MM.1S (cell line): ENCODE measurements around the gene CDH5.

Source experiments
- DNase-seq: peaks from one replicate; pipeline ENCODE4 v3.0.0-alpha.2; 2015
- H2AFZ ChIP-seq: fragments of 300-600 bp; sonication (generic); 2 replicates; pipeline ENCODE4 v1.6.0; 2016; ENCODE audit warnings: antibody characterized with exemption, low read length
- H3F3A ChIP-seq: fragments of 300-600 bp; sonication (generic); 2 replicates; pipeline ENCODE4 v1.6.1; 2016; ENCODE audit warnings: mild to moderate bottlenecking, antibody characterized with exemption, low read length, moderate library complexity, mixed read lengths; ENCODE audit not compliant: insufficient read depth
- H3K27ac ChIP-seq: fragments of 300-600 bp; sonication (generic); 2 replicates; pipeline ENCODE4 v1.5.1; 2016; ENCODE audit warnings: mild to moderate bottlenecking, low read length
- H3K27me3 ChIP-seq: fragments of 300-600 bp; sonication (generic); replicated peaks from 2 replicates; pipeline ENCODE4 v1.6.0; 2016; ENCODE audit warnings: low read length; ENCODE audit not compliant: insufficient read depth
- H3K36me3 ChIP-seq: fragments of 300-600 bp; sonication (generic); replicated peaks from 2 replicates; pipeline ENCODE4 v1.6.1; 2016; ENCODE audit warnings: mild to moderate bottlenecking, low read length, mixed read lengths; ENCODE audit not compliant: insufficient read depth
- H3K4me1 ChIP-seq: fragments of 300-600 bp; sonication (generic); 2 replicates; pipeline ENCODE4 v1.6.1; 2016; ENCODE audit warnings: low read length, mixed read lengths
- H3K4me2 ChIP-seq: fragments of 300-600 bp; sonication (generic); 2 replicates; pipeline ENCODE4 v1.6.0; 2016; ENCODE audit warnings: low read depth, low read length
- H3K4me3 ChIP-seq: fragments of 300-600 bp; sonication (generic); 2 replicates; pipeline ENCODE4 v1.5.1; 2016; ENCODE audit warnings: low read length, mixed read lengths
- H3K79me2 ChIP-seq: fragments of 300-600 bp; sonication (generic); 2 replicates; pipeline ENCODE4 v1.6.1; 2016; ENCODE audit warnings: mixed run types, low read length, mixed read lengths
- H3K9ac ChIP-seq: fragments of 300-600 bp; sonication (generic); 2 replicates; pipeline ENCODE4 v1.6.1; 2016; ENCODE audit warnings: low read length, mixed read lengths
- H3K9me2 ChIP-seq: fragments of 300-600 bp; sonication (generic); replicated peaks from 2 replicates; pipeline ENCODE4 v1.6.1; 2016; ENCODE audit warnings: mild to moderate bottlenecking, low read length, mixed read lengths; ENCODE audit not compliant: insufficient read depth
- H3K9me3 ChIP-seq: fragments of 300-600 bp; sonication (generic); replicated peaks from 2 replicates; pipeline ENCODE4 v1.6.1; 2016; ENCODE audit warnings: mild to moderate bottlenecking, low read length, mixed read lengths; ENCODE audit not compliant: insufficient read depth
- H4K20me1 ChIP-seq: fragments of 300-600 bp; sonication (generic); 2 replicates; pipeline ENCODE4 v1.6.1; 2016; ENCODE audit warnings: mild to moderate bottlenecking, low read length, moderate library complexity, mixed read lengths; ENCODE audit not compliant: insufficient read depth
- EZH2 ChIP-seq: fragments of 300-600 bp; sonication (generic); optimal IDR thresholded peaks from 2 replicates; pipeline ENCODE3; 2017; ENCODE audit warnings: low read depth, mild to moderate bottlenecking, antibody characterized with exemption, low read length, mixed read lengths
- EZH2phosphoT487 ChIP-seq: fragments of 300-600 bp; sonication (generic); IDR thresholded peaks from 2 replicates; pipeline ENCODE4 v1.6.1; 2018; ENCODE audit warnings: antibody characterized with exemption, low read length
- TF ChIP-seq, protein P1 (sequence below): fragments of 300-600 bp; sonication (generic); IDR thresholded peaks from 2 replicates; pipeline ENCODE4 v1.5.1; 2016; ENCODE audit warnings: antibody characterized with exemption, low read length, mixed read lengths

CDH5 gene

DNA sequence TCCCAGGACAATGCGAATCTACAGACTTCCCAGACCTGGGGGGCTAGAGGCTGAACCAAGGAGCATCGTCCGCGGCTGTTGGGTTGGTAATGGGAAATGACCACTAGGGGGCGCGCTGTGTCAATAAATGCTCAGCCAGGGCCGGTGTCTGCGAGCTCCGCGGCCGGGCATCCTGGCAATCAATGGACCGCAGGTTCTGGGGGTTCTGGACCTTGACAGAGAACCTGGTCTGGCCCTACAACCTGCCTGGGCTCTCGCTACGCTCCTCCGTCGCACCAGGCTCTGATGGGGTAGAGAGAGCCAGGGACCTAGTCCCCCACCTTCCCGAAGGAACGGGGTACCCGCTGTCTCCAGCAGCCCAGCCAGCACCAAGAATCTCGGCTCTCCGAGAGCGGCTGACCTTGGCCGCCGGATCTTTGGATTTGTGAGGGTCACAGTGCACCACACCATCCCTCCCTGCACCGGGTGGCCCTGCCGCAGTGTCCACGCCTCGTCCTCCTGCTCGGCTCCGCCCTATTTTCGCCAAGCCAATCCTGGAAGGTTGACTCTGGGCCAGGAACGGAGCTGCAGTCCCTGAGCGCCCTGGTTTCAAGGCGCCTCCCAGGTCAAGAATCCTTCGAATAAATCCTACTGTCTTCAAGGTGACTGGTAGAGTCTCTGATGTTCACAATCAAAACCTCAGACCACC lies 40.2 kb downstream of the CDH5 start:
- DNase-seq, result peak; percentile 77
- H3K4me3 ChIP-seq, result peak overlapping the region; percentile 79

DNA sequence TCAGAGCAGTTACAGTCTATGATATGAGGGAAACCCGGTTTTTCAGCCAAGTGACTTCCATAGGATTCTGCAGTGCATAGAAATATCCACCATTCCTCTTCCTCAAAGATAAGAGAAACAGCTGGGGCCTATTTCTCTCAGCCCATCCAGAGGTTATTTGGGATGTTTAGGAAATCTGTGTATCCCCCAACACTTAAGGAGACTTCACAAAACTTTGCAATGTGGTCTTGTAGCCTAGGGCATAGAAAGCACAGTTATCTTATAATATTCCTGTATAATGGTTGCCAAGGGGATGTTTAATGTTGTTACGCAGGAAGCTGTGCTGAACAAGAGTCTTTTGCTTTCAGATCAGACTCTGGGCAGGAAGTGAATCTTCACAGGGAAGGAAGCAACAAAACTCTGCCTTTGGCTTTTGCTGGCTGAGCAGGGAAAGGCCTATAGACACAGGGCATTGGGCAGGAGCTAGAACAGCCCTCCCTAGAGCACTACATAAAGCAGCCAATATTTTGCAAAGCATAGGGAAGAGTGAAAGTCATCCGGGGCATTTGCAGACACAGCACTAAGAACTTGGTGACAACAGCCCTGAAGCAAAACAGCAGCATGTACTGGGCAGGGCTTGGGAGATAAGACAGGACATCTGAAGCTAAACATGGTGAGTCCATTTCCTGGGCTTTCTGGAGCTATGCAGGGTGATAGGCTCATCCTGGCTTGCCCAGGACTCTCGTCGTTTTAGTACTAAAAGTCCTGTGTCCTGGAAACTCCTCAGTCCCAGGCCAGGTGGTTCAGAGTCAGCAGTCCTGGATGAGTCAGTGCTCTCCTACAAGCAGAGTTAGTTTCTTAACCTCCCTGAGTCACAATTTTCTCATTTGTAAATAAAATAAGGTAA lies 41.9 kb downstream of the CDH5 start:
- Histone ChIP-seq H3F3A (peaks cover 15% of the 10 kb centered on the region), H3K9me3 (no peaks in the 10 kb centered on the region), H3K9me2 (no peaks in the 10 kb centered on the region), H3K4me1 (peaks cover 17% of the 10 kb centered on the region), H3K36me3 (no peaks in the 10 kb centered on the region), H3K79me2 (no peaks in the 10 kb centered on the region), H3K4me2 (peak overlapping the region; percentile 71), H2AFZ (peak overlapping the region; percentile 93), H3K9ac (peak overlapping the region; percentile 68), H3K27ac (peak overlapping the region; percentile 74), H3K4me3 (peak overlapping the region; percentile 64), H3K27me3 (0 out of 2 replicates have a peak, but pooled peaks cover 16% of the 10 kb centered on the region), H4K20me1 (no peaks in the 10 kb centered on the region)
- TF ChIP-seq EZH2phosphoT487 (no peak), EZH2 (no peak)
- TF ChIP-seq, protein P1, sequence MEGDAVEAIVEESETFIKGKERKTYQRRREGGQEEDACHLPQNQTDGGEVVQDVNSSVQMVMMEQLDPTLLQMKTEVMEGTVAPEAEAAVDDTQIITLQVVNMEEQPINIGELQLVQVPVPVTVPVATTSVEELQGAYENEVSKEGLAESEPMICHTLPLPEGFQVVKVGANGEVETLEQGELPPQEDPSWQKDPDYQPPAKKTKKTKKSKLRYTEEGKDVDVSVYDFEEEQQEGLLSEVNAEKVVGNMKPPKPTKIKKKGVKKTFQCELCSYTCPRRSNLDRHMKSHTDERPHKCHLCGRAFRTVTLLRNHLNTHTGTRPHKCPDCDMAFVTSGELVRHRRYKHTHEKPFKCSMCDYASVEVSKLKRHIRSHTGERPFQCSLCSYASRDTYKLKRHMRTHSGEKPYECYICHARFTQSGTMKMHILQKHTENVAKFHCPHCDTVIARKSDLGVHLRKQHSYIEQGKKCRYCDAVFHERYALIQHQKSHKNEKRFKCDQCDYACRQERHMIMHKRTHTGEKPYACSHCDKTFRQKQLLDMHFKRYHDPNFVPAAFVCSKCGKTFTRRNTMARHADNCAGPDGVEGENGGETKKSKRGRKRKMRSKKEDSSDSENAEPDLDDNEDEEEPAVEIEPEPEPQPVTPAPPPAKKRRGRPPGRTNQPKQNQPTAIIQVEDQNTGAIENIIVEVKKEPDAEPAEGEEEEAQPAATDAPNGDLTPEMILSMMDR, result no peak
- DNase-seq, result peak; percentile 72

More for the DNA sequence above, 40.2 kb downstream of the CDH5 start:
- TF ChIP-seq EZH2phosphoT487 (no peak), EZH2 (no peak)
- TF ChIP-seq, protein P1, result peak; percentile 88
- Histone ChIP-seq H3K27me3 (0 out of 2 replicates have a peak, but pooled peaks cover 16% of the 10 kb centered on the region), H3K9me2 (no peaks in the 10 kb centered on the region), H3K27ac (no peak overlapping the region), H2AFZ (peak overlapping the region; percentile 97), H3K4me1 (peaks cover 17% of the 10 kb centered on the region), H3K79me2 (no peaks in the 10 kb centered on the region), H3K4me2 (peak overlapping the region; percentile 98), H3K9ac (peak overlapping the region; percentile 49), H4K20me1 (no peaks in the 10 kb centered on the region), H3K9me3 (no peaks in the 10 kb centered on the region), H3K36me3 (no peaks in the 10 kb centered on the region), H3F3A (peaks cover 15% of the 10 kb centered on the region)

DNA sequence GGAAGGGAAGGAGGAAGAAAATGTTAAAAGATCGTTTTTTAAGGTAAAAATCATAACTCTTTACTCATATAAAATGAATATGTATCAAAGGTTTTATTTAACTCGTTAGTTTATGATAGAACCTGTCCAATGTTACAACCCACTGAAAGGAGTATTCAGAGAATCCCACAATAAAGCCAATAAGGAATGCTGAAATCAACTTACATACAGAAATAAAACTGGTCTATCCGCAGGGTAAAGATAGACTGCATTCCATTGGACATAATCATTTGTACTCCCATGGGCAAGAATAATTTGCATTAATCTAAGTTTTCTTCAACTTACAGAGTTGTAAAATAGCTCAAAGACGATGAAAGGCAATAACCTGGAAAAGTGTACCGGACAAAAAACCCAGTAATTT lies 42.7 kb downstream of the CDH5 start:
- Histone ChIP-seq H2AFZ (peak overlapping the region; percentile 93), H3K9me3 (no peaks in the 10 kb centered on the region), H3K27me3 (0 out of 2 replicates have a peak, but pooled peaks cover 16% of the 10 kb centered on the region), H3F3A (peaks cover 15% of the 10 kb centered on the region), H3K36me3 (no peaks in the 10 kb centered on the region), H3K9ac (peak overlapping the region; percentile 68; the same call in 1 of the 2 replicates), H3K4me2 (peak overlapping the region; percentile 71), H3K79me2 (no peaks in the 10 kb centered on the region), H3K4me3 (peak overlapping the region; percentile 64), H4K20me1 (no peaks in the 10 kb centered on the region), H3K27ac (peak overlapping the region; percentile 74; the same call in 1 of the 2 replicates), H3K9me2 (no peaks in the 10 kb centered on the region), H3K4me1 (peaks cover 17% of the 10 kb centered on the region)
- no peak for DNase-seq
- TF ChIP-seq EZH2phosphoT487 (no peak), EZH2 (no peak)
- TF ChIP-seq, protein P1, result no peak
